K562 (cell line): Measurements from ENCODE around the gene UROS.

ENCODE experiments used
- C11orf30 ChIP-seq: fragments of 450-650 bp; IDR thresholded peaks from 2 replicates; pipeline ENCODE4 v1.6.1; 2016; ENCODE audit warnings: low read depth, mild to moderate bottlenecking
- E2F1 ChIP-seq: sonication (generic); formaldehyde crosslinking; IDR thresholded peaks from 2 replicates; pipeline ENCODE4 v1.8.1; 2023; ENCODE audit warnings: mild to moderate bottlenecking, missing genetic modification reagents, moderate library complexity
- EP300 ChIP-seq: IDR thresholded peaks from 2 replicates; pipeline ENCODE4 v1.6.1; 2012; ENCODE audit warnings: low read length, improper control_type of control experiment
- EZH2 ChIP-seq: IDR thresholded peaks from 2 replicates; pipeline ENCODE4 v1.6.1; 2012; ENCODE audit warnings: low read depth, mild to moderate bottlenecking, inconsistent platforms, low read length, borderline replicate concordance
- MXI1 ChIP-seq: IDR thresholded peaks from 2 replicates; pipeline ENCODE4 v1.6.1; 2011; ENCODE audit warnings: low read depth, mild to moderate bottlenecking, improper control_type of control experiment, low read length
- POLR2A ChIP-seq: fragments of 450-650 bp; conservative IDR thresholded peaks from 2 replicates; pipeline ENCODE4 v1.6.1; 2016
- RFX5 ChIP-seq: IDR thresholded peaks from 2 replicates; pipeline ENCODE4 v1.6.1; 2011; ENCODE audit warnings: low read depth, mild to moderate bottlenecking, improper control_type of control experiment, low read length
- SMAD4 ChIP-seq: fragments of 250-450 bp; sonication (Bioruptor Pico); conservative IDR thresholded peaks from 2 replicates; pipeline ENCODE4 v1.8.0; 2021; ENCODE audit warnings: inconsistent platforms, mild to moderate bottlenecking, moderate library complexity
- SP2 ChIP-seq: IDR thresholded peaks from 2 replicates; pipeline ENCODE4 v1.6.1; 2011; ENCODE audit warnings: mild to moderate bottlenecking, low read depth, low read length, moderate library complexity; ENCODE audit not compliant: poor library complexity, severe bottlenecking; ENCODE audit errors: extremely low read depth
- ZBTB49 ChIP-seq: sonication (generic); formaldehyde crosslinking; IDR thresholded peaks from 2 replicates; pipeline ENCODE4 v1.8.0; 2022; ENCODE audit warnings: missing genetic modification reagents, mild to moderate bottlenecking, borderline replicate concordance
- ZNF121 ChIP-seq: sonication (generic); formaldehyde crosslinking; conservative IDR thresholded peaks from 2 replicates; pipeline ENCODE4 v1.8.0; 2022; ENCODE audit warnings: missing genetic modification reagents
- TF ChIP-seq, protein P1 (sequence below), 2 experiments: fragments of 450-650 bp; conservative IDR thresholded peaks; 2 replicates each; pipeline ENCODE4 v1.6.1; 2017; ENCODE audit warnings: mild to moderate bottlenecking in 2 of 2, moderate library complexity in 2 of 2
- TF ChIP-seq, protein P2 (sequence below): fragments of 450-650 bp; IDR thresholded peaks from 2 replicates; pipeline ENCODE4 v1.7.0; 2016; ENCODE audit warnings: borderline replicate concordance

DNA sequence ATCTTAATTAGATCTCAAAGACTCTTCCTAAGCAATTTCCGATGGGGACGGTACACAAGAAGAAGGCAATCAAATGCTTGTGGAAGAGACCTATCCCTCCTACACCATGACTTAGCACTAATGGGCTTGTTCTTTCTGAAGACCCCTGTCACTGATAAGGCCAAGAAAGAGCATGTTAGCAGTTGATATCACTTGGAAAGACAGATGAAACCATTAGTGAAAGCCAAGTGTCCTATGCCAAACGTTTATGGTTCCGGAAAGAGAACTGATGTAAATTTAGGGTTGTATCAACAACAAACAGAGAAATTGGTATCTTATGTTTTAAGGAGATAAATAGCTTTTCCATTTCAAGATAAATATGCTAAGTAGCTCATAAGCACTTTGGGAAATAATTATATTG, 6.5 kb downstream of the UROS start:
- TF ChIP-seq E2F1 (CRISPR knock-in tag) (no peak), ZBTB49 (CRISPR knock-in tag) (no peak), SMAD4 (no peak; the same call in 1 of the 2 replicates), EZH2 (no peak), POLR2A (no peak; the same call in 1 of the 2 replicates), C11orf30 (peak; percentile 90), SP2 (no peak), EP300 (peak; percentile 95), MXI1 (no peak), ZNF121 (CRISPR knock-in tag) (no peak), RFX5 (no peak)
- TF ChIP-seq, protein P1, sequence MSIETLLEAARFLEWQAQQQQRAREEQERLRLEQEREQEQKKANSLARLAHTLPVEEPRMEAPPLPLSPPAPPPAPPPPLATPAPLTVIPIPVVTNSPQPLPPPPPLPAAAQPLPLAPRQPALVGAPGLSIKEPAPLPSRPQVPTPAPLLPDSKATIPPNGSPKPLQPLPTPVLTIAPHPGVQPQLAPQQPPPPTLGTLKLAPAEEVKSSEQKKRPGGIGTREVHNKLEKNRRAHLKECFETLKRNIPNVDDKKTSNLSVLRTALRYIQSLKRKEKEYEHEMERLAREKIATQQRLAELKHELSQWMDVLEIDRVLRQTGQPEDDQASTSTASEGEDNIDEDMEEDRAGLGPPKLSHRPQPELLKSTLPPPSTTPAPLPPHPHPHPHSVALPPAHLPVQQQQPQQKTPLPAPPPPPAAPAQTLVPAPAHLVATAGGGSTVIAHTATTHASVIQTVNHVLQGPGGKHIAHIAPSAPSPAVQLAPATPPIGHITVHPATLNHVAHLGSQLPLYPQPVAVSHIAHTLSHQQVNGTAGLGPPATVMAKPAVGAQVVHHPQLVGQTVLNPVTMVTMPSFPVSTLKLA (conservative IDR thresholded peaks at IDR 0.05): peak in 1 of 2 experiments; percentile 58; a peak in 2 of 4 replicates
- TF ChIP-seq, protein P2, sequence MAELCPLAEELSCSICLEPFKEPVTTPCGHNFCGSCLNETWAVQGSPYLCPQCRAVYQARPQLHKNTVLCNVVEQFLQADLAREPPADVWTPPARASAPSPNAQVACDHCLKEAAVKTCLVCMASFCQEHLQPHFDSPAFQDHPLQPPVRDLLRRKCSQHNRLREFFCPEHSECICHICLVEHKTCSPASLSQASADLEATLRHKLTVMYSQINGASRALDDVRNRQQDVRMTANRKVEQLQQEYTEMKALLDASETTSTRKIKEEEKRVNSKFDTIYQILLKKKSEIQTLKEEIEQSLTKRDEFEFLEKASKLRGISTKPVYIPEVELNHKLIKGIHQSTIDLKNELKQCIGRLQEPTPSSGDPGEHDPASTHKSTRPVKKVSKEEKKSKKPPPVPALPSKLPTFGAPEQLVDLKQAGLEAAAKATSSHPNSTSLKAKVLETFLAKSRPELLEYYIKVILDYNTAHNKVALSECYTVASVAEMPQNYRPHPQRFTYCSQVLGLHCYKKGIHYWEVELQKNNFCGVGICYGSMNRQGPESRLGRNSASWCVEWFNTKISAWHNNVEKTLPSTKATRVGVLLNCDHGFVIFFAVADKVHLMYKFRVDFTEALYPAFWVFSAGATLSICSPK: no peak
